HuH-7.5 (cell line): ENCODE data around the gene ELF2.
"Not testable (repeated sequence)": the region's sequence is repeated elsewhere in the genome, so short reads cannot be mapped to it uniquely, and the experiment has no call there.

Source experiments
- DNase-seq: peaks from one replicate; pipeline ENCODE4 v3.0.0; 2011; ENCODE audit warnings: low spot score

The ELF2 gene

DNA sequence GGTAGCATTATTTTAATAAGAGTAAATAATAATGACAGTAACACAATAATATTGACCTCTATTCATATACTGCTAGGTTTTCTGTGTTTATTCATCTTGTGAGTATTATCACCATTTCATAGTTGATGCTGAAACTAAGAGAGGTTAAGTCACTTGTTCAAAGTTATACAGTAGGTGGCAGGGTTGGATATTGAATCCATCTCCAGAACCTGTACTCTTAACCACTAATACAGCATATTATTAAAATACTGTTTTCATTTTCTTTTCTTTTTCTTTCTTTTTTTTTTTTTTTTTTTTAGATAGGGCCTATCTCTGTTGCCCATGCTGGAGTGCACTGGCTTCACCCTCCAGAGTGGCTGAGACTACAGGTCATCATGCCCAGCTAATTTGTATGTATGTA, 7.1 kb upstream of the ELF2 start:
- DNase-seq = no peak

DNA sequence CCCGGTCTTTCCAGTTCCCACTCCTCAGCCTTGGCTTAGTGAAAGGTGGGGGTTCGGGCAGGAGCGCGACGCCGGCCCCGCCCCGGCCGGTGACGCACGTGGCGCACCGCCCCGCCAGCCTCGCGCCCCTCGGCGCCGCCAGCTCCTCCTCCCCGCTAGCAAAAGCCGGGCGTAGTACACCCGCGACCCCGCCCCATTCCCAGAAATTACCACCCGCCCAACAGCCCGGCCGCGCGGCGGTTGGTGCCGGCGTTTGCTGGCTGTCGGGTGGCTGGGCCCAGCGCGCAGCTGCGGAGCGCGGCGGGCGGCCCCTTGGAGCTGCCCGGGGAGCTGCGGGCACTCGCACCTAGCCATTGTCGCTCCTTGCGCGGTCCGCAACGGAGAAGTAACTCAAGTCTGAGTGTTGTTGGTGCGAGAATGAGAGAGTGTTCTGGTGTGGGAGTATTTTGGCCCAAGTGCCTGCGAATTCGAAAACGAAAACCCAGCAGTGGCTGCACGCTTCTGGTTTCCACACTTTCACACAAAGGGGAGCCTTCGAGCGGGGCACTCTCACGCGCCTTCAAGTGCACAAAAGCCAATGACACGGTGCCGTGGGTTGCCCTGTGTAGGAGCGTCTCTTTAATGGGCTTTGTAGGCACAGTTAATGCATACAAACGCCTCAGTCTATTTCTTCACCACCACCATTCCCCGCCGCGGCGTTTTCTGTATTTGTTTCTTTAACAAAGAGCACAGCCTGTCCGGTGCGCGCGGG, 1.0 kb upstream of the ELF2 start:
- DNase-seq = peak; percentile 70

GRCh38 chr4:139176302-139177048, 543 bp downstream of the ELF2 start:
- peak; percentile 33 for DNase-seq

GRCh38 chr4:139175646-139176301, 1.2 kb downstream of the ELF2 start:
- peak; percentile 12 for DNase-seq

DNA sequence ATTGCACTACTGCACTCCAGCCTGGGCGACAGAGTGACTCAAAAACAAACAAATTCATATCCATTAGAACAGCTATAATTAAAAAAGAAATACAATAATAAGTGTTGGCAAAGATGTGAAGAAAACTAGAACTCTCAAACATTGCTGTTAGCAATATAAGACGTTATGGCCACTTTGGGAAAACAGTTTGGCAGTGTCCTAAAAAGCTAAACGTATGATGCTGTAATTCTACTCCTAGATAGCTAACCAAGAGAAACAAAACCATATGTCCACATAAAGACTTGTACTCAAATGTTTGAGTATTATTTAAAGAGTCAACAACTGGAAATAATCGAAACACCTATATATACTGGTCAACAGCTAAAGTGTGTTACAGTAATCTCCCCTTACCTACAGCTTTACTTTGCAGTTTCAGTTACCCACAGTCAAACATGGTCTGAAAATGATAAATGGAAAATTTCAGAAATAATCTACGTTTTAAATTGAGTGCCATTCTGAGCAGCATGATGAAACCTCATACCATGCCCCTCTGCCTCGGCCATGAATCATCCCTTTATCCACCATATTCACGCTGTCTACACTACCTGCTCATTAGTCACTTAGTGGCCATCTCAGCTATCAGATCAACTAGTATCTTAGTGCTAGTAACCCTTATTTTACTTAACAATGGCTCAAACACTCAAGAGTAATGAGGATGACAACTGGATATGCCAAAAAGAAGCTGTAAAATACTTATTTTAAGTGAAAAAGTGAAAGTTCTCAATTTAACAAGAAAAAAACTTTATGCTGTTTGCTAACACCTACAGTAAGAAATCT, 4.9 kb downstream of the ELF2 start:
- DNase-seq = no peak

DNA sequence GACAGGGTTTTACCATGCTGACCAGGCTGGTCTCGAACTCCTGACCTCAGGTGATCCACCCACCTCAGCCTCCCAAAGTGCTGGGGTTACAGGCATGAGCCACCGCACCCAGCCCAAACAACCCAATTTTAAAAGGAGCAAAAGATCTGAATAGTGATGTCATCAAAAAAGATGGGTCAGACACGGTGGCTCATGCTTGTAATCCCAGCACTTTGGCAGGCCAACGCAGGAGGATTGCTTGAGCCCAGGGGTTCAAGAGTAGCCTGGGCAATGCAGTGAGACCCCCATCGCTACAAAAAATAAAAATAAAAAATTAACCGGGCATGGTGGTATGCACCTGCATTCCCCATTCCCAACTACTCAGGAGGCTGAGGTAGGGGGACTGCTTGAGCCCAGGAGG, 6.1 kb downstream of the ELF2 start:
- no peak for DNase-seq

DNA sequence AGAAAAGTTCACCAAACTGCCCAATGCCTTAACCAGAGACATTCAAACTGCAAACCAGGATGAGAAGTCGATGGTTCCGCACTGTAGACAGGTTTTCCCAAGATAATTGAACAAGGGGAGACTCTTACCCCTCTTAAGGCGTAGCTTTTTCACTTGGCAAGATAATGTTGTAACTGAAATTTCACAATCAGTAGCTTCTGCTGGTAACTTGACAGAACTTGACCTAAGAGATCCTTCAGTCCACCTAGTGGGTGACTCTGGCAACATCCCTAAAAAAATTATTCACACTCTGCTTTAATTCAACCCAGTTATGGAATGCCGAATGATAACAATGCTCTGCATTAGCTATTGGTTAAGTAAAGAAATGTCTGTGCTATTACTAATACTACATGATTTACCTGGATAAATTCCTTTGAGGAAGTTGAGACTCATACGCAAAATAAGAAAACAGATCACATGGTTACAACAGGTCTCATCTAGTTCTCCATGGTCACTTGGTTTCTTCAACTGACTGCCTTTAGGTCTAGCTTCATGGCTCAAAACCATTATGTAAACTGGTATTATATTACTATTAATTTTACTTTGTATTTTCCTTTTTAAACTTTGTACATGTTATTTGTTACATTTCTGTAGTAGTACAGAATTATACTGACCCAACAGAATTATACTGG, 9.1 kb downstream of the ELF2 start:
- peak; percentile 25 for DNase-seq

GRCh38 chr4:139164731-139165130, 12.3 kb downstream of the ELF2 start:
- DNase-seq = no peak

- DNase-seq = no peak
Observed at GRCh38 chr4:139163806-139164206, 13.2 kb downstream of the ELF2 start.

- DNase-seq = not testable (repeated sequence)
Observed at GRCh38 chr4:139157977-139158376, 19.0 kb downstream of the ELF2 start.

GRCh38 chr4:139154952-139155557, 22.0 kb downstream of the ELF2 start:
- no peak for DNase-seq

- no peak for DNase-seq
Observed at GRCh38 chr4:139154538-139154937, 22.5 kb downstream of the ELF2 start.

DNA sequence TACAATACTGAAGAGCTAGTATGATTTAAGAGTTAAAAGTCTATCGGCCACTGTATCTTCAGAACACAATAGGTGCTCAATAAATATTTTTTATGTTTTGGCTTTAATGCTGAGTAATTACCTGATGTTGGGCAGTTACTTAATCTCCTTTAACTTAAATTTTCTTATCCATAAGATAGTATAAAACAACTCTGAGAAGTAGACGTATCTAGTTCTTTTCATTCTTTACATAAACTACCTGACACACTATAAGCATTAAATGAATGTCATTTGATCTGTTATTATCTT, 22.9 kb downstream of the ELF2 start:
- no peak for DNase-seq

DNA sequence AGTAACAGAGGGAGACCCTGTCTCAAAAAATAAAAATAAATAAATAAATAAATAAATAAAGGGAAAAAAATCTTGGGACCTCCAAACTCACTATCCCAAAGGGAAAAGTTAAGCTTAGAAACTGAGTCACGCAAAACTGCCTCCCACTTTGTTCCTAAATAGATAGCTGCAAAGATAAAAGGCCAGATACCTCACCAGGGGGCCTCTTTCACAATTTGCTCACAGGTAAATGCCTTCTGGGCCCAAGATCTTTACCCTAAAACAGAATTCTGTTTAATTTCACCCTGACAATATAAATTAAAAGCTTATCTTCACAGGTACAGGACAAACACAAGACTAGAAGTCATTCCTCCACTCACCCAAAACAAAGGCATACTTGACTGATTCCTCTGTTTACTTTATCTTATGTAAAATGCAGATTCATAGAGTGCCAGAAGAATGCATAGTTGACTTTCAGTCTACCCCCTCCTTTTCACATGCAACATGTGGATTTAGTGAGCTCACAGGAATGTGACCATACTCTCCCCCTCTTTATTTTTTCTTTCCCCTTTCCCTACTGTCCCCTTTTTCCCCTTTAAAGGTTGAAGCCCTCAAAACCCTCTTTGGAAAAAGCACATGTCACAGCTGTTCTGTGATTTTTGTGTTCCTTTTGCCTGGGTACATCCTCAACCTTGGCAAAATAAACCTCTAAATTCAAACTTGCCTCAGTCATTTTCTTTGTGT, 23.4 kb downstream of the ELF2 start:
- no peak for DNase-seq

DNA sequence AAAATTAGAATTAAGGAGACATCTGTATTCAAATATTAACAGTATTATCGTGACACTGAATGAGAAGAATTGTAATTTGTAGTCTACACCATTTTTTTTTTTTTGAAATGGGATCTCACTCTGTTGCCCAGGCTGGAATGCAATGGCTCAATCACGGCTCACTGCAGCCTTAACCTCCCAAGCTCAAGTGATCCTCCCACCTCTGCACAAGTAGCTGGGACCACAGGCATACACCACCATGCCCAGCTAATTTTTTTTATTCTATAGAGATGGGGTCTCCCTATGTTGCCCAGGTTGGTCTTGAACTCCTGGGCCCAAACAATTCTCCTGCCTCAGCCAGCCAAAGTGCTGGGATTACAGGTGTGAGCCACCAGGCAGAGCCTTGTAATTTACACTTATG, 24.8 kb downstream of the ELF2 start:
- DNase-seq = no peak

DNA sequence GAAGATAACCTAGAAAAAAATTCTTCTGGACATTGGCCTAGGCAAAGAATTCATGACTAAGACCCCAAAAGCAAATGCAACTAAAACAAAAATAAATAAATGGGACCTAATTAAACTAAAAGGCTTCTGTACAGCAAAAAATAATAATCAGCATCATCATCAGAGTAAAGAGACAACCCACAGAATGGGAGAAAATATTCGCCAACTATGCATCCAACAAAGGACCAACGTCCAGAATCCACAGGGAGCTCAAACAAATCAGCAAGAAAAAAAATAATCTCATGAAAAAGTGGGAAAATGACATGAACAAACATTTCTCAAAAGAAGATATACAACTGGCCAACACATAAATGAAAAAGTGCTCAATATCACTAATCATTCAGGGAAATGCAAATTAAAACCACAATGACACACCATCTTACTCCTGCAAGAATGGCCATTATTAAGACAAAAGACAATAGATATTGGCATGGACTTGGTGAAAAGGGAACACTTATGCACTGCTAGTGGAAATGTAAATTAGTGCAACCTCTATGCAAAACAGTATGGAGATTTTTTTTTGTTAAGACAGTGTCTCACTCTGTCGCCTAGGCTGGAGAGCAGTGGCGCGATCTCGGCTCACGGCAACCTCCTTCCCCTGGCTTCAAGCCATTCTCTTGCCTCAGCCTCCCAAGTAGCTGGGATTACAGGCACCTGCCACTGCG, 29.9 kb downstream of the ELF2 start:
- no peak for DNase-seq

DNA sequence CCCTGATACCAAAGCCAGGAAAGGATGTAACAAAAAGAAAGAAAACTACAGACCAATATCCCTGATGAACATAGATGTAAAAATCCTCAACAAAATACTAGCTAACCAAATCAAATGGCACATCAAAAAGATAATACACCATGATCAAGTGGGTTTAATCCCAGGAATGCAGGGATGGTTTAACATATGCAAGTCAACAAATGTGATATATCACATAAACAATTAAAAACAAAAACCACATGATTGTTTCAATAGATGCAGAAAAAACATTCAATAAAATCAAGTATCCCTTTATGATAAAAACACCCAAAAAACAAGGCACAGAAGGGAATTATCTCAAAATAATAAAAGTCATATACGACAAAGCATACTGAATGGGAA, 31.5 kb downstream of the ELF2 start:
- no peak for DNase-seq

DNA sequence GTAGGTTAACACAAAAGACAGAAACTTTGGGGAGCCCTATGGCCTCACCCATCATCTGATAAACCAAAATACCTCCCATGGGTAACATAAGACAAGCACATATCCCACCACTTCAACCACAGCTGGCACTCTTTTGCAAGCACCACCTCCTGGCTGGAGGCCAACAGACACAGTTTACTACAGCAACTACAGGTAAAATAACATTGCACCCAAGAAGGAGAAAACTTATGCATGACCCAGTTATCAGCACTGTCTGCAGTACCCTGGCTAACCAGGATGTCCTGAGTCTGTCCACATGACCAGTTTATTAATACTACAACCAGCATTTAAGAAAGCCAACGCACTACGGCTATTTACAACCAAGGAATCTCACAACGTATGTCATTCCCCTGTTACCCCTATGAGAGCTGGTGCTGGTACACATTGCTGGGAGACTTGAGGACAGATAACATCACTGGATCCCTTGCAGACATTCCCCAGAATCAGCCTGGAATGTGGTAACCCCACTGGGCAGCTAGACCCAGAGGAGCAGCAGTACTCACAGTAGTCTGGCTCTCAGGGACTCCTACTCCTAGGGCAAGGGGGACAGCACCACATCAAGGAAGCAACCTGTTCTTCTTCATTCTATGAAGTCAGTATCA, 32.0 kb downstream of the ELF2 start:
- DNase-seq = no peak

GRCh38 chr4:139144161-139144859, 32.7 kb downstream of the ELF2 start:
- DNase-seq = no peak
